H1 (cell line): ENCODE data around the gene SLX4IP.

Experiments
- BRCA1 ChIP-seq: IDR thresholded peaks from 2 replicates; pipeline ENCODE4 v1.6.1; 2012; ENCODE audit warnings: low read depth, low read length, improper control_type of control experiment
- EP300 ChIP-seq, 2 experiments: IDR thresholded peaks; 1 replicate in 1 of 2; 2 replicates in 1 of 2; pipeline ENCODE4 v1.6.1; 2011 to 2012; ENCODE audit warnings: low read depth in 2 of 2, low read length in 2 of 2, mild to moderate bottlenecking in 2 of 2, borderline replicate concordance in 1 of 2, inconsistent platforms in 1 of 2, moderate library complexity in 1 of 2
- POLR2AphosphoS5 ChIP-seq: IDR thresholded peaks from 2 replicates; pipeline ENCODE4 v1.6.1; 2011; ENCODE audit warnings: low read depth, low read length
- SP4 ChIP-seq: IDR thresholded peaks from 2 replicates; pipeline ENCODE4 v1.6.1; 2012; ENCODE audit warnings: low read length, inconsistent platforms
- YY1 ChIP-seq: IDR thresholded peaks from 2 replicates; pipeline ENCODE4 v1.6.1; 2011; ENCODE audit warnings: low read depth, mild to moderate bottlenecking, low read length
- TF ChIP-seq, protein P1 (sequence below): IDR thresholded peaks from 2 replicates; pipeline ENCODE4 v1.6.1; 2012; ENCODE audit warnings: inconsistent platforms
- TF ChIP-seq, protein P2 (sequence below), 3 experiments: IDR thresholded peaks; 1 replicate in 2 of 3; 2 replicates in 1 of 3; pipeline versions ENCODE4 v1.5.1 to v1.6.1; 2011; ENCODE audit warnings: low read length in 3 of 3, mild to moderate bottlenecking in 3 of 3, inconsistent platforms in 2 of 3, low read depth in 1 of 3, moderate library complexity in 1 of 3; ENCODE audit not compliant: insufficient read depth in 1 of 3; ENCODE audit errors: control extremely low read depth in 1 of 3
- TF ChIP-seq, protein P3 (sequence below): IDR thresholded peaks from 2 replicates; pipeline ENCODE4 v1.6.1; 2011; ENCODE audit warnings: low read length, improper control_type of control experiment

DNA sequence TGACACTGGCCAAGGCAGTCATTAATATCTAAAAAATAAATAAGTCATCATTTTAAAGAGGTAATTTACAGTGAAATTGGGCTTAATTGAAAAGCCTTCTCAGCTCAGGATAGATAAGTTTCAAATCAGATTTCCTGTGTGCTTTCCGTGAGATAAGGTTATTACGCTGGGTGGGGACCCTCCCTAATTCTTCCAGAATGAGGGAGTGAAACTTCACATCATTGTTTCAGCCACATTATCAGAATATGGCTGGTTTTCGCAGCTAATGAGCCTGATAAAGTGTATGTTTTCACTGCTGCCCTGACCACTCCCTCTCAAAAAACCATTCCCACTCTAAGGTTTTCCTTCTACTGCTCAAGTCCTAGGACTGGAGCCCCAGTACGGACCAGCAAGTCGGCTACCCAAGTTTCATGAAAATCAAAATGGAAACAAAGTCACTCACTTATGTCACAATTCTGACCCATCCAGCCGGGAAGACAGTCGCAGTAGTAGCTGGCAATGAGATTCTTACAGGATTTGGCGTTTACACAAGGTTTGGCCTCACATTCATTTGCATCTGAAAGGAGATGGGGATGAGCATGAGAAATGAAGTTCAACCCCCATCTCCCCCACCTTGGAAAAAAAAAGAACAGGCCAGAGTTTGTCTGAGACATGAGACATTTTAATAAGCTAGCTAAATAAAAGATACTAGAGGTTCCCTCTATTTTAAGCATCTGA is 214.1 kb downstream of the SLX4IP start:
- TF ChIP-seq POLR2AphosphoS5 (no peak), EP300 (IDR thresholded peaks at IDR 0.05; ENCODE audit: borderline replicate concordance in 1 of 2, low read depth in 2 of 2, low read length in 2 of 2) (no peak), BRCA1 (no peak), YY1 (no peak), SP4 (no peak)
- TF ChIP-seq, protein P1, sequence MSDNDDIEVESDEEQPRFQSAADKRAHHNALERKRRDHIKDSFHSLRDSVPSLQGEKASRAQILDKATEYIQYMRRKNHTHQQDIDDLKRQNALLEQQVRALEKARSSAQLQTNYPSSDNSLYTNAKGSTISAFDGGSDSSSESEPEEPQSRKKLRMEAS, result no peak
- TF ChIP-seq, protein P2, sequence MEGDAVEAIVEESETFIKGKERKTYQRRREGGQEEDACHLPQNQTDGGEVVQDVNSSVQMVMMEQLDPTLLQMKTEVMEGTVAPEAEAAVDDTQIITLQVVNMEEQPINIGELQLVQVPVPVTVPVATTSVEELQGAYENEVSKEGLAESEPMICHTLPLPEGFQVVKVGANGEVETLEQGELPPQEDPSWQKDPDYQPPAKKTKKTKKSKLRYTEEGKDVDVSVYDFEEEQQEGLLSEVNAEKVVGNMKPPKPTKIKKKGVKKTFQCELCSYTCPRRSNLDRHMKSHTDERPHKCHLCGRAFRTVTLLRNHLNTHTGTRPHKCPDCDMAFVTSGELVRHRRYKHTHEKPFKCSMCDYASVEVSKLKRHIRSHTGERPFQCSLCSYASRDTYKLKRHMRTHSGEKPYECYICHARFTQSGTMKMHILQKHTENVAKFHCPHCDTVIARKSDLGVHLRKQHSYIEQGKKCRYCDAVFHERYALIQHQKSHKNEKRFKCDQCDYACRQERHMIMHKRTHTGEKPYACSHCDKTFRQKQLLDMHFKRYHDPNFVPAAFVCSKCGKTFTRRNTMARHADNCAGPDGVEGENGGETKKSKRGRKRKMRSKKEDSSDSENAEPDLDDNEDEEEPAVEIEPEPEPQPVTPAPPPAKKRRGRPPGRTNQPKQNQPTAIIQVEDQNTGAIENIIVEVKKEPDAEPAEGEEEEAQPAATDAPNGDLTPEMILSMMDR (IDR thresholded peaks at IDR 0.05; ENCODE audit: control extremely low read depth in 1 of 3, insufficient read depth in 1 of 3, low read depth in 1 of 3, low read length in 3 of 3), result no peak
- TF ChIP-seq, protein P3, sequence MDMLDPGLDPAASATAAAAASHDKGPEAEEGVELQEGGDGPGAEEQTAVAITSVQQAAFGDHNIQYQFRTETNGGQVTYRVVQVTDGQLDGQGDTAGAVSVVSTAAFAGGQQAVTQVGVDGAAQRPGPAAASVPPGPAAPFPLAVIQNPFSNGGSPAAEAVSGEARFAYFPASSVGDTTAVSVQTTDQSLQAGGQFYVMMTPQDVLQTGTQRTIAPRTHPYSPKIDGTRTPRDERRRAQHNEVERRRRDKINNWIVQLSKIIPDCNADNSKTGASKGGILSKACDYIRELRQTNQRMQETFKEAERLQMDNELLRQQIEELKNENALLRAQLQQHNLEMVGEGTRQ, result no peak
